Left renal pelvis (tissue), 4 donors: ENCODE results near the gene WSCD2. TPM values are rescaled to one million over a fixed set of nuclear protein-coding genes. Genes with fewer than 3 reads are reported as not detected.

Experiments
- DNase-seq, 4 donors: peaks; one replicate each; pipeline ENCODE4 v3.0.0-alpha.2; 2013; ENCODE audit warnings: low read depth in 4 of 4, low spot score in 3 of 4
- polyA plus RNA-seq, 4 donors: library from polyadenylated mRNA; unstranded; fragments of 120-200 nt; gene quantifications; one replicate each; pipeline ENCODE4 v1.2.1, GENCODE V29; 2013; ENCODE audit not compliant: insufficient read length in 4 of 4

Gene WSCD2
- polyA plus RNA-seq, 4 donors = 7.9 to 10.8 (median 9.2) TPM

GRCh38 chr12:108257004-108257403, 127.9 kb downstream of the WSCD2 start:
- DNase-seq = no peak

GRCh38 chr12:108257610-108258106, 128.6 kb downstream of the WSCD2 start:
- DNase-seq = no peak

DNA sequence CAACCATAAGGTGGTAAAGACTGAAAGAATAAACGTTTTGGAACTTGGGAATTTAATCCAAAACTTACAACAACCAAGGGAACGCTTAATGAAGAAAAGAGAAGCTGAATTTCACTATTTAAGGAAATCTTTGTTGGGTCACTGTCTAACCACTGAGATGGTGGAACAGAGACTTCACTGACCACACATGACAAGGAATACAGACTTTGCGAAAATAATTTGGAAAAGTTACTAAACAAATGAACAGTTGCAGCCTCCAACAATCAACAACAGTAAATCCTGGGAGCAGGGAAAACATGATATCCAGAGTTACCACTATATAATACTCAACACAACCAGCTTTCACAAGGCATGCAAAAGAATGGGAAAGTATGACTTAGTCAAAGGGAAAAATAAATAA, 131.0 kb downstream of the WSCD2 start:
- DNase-seq = no peak

DNA sequence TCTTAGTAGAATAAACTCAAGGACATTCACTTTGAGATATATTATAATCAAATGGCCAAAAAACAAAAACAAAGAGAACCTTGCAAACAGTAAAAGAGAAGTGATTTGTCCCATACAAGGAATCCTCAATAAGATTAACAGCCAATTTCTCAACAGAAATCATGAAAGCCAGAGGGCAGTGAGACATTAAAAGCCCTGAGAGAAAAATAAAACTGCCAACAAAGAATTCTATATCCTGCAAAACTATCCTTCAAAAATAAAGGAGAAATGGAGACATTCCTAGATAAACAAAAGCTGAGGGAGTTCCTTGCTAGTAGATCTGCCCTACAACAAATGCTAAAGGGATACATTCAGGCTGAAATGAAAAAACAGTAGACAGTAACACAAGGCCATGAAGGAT, 131.9 kb downstream of the WSCD2 start:
- DNase-seq = no peak

- no peak for DNase-seq
Observed at GRCh38 chr12:108265505-108265904, 136.4 kb downstream of the WSCD2 start.

- DNase-seq = no peak
Observed at GRCh38 chr12:108266131-108266530, 137.0 kb downstream of the WSCD2 start.

DNA sequence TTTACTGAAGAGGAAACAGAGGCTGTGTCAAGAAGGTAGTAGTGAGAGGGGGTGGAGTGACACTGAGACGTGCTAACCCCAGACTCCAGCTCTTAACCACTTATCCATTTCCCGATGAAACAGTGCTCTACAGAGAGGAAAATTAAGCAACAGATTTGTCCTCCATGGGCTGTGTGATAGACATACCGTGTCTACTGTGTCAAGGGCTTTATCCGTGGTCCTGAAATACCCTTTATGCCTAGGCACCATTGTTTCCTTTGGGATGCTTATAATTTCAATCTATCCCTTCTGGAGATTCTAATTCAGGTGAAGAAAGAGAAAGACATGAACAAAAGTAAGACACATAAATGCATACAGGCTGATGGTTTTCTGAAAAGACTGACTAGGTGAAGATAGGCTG, 138.4 kb downstream of the WSCD2 start:
- no peak for DNase-seq

GRCh38 chr12:108268397-108268796, 139.3 kb downstream of the WSCD2 start:
- DNase-seq = no peak

DNA sequence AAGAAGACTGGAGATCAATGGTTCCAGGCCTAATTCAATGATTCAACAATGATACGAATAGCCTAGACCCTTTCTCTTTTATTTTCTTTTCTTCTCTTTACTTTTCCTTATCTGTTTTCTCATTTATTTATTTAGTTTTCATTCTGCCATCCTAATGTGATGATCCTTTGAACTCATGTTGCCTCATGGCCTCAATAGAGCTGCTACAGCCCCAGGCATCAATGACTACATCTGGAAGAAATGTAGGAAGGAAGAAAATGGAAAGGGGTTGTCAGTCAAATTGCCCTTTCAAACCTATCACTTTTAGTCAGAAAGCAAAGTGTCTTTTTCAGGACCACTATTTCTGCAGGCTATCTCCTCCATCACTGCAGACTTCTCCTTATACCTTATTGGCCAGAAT, 140.1 kb downstream of the WSCD2 start:
- DNase-seq = no peak

DNA sequence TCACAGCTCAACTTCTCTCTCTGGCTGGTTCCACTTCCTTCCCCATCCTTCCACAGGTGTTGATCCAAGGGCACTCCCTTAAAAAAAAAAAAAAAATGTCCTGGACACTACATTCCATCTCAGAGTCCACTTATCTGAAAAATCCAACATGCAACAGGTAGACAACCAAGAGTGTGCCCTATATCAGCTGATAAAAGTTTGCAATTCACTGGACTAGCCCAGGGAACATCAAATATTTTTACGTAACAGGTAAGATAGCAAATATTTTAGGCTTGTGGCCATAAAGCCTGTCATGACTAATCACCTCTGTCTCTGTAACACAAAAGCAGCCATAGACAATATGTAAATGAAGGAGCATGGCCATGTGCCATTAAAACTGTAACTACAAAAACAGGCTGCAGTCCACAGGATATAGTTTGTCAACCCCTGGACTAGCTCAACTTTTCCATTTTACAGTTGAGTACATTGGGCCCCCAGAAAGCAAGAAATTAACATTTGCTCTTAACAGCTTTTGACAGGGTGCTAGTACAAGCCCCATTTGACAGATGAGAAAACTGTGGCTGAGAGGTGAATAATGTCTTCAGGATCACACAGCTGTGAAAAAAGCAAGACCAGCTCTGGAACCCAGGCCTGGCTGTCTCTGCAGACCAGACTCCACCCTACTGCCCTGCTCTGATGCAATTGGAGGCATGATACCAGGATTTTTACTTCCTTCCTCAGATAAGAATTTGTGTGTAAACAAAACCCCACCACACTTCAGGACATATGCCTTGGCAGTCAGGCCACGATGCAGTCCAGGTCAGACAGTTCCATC, 141.2 kb downstream of the WSCD2 start:
- no peak for DNase-seq

DNA sequence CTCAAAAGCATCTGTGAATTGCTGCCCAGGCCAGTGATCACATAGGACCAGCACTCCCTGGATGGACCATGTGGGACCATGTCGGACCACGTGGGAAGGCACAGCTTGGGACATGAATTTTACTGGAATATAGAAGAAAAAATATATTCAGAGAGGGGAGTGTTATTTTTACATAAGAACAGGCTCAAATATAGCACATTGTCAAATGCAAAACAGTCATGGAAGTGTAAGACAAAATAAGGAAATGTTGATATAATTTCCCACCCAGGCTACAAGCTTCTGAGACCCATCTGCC, 141.7 kb downstream of the WSCD2 start:
- no peak for DNase-seq

DNA sequence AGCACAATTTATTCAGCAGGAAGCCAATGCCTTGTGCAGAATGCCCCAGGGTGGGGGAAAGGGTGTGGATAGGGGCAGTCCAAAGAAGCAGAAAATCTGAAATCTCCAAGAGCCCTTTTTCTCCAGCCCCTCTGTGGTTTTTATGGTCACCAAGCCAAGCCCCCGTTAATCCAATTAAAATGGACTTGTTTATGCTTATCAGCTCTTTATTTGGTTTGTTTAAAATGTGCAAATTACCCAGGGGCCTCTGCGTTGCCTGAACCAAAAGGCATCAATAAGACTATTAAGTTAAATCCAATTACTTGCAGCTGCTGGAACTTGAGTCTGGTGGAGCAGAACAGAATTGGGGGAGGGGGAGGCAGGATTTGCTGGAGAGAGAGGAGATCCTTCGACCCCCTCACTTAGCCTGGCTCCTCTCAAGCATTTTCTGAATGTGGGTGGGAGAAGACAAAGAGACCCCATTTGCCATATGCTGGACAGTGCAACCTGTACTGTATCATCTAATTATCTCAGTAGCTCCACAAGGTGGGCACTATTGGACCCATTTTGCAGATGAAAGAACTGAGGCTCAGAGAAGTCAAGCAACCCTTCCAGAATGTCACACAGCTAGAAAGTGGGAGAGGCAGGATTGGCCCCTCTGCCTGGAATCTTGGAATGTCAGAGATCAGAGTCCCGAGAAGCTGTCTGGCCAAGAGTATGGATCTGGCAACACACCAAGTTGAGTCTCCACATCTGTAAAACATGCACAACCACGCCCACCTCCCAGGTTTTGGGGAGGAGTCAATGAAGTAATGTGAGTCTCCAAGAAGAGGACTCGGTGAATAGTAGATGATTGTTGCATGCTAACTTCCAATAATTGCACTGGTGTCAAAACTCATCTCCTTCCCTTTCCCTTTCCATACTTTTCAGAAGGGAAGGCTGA, 143.1 kb downstream of the WSCD2 start:
- no peak for DNase-seq

DNA sequence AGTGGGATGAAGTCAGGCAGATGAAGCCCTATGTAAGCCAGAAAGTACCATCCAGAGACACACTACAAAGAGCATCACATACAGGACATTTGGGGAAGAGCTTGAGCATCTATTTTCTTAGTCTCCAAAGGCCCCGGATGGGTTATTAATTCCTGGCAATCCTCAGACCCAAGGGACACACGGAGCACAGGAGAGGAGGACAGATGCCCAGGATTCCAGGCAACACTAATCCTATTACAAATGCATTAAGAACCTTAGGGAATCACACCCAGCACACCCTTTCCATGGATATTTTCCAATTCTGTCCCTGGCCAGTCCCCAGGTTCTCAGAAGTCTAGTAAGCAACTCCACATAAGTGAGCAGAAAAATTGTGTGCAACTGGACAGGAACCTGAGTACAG, 144.1 kb downstream of the WSCD2 start:
- no peak for DNase-seq

DNA sequence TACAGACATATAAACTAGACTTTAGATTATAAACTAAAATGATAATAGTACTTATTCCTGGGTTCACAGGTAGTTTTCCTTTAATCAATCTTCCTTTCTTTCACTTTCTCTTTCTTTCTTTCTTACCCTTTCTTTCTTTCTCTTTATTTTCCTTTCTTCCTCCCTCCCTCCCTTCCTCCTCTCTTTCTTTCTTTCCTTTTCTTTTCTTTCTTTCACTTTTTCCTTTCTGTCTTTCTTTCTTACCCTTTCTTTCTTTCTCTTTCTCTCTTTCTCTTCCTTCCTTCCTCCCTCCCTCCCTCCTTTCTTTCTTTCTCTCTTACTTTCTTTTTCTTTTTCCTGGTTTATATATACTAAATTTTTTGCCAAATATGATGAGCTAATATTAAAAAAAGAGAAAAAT, 148.5 kb downstream of the WSCD2 start:
- DNase-seq = no peak

DNA sequence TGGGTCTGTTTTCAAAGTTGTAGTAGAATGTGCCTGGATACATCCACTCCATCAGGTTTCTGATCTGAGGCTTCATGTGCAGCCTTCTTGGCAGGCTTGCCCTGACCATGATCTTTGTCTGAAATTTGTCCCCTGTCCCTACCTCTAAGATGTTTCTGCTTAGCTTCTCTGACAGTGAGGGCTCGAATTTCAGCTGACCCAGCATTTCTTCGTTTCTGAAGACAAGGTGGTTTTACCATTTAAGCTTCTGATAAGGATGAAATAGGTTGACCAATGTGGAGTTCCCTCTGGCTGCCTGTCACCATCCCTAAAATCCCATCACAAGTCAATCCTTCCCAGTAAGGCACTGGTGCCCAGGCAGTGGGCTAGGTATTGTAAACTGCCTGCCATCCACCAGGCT, 153.1 kb downstream of the WSCD2 start:
- DNase-seq = no peak

- DNase-seq = no peak
Observed at GRCh38 chr12:108282676-108283075, 153.6 kb downstream of the WSCD2 start.

DNA sequence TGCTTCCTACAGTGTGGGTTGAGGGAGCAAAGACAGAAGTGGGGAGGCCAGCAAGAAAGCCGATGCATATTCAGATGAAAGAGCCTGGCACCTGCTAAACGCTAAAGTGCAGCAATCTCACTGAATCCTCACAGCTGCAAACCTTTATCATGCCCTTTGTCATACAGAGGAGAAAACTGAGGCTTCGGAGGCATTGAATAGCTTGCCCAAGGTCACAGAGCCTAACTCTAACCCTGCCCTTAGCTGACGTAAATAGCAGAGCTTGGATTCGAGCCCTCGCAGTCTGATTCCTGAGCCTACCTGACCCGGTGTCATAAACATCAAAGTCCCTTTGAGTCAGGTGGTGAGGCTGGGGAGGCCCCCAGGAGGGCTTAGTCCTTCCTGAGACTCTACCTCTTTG, 155.1 kb downstream of the WSCD2 start:
- DNase-seq = no peak

- DNase-seq = no peak
Observed at GRCh38 chr12:108285016-108285415, 155.9 kb downstream of the WSCD2 start.

GRCh38 chr12:108287227-108287626, 158.1 kb downstream of the WSCD2 start:
- no peak for DNase-seq

- no peak for DNase-seq
Observed at GRCh38 chr12:108289350-108290161, 160.5 kb downstream of the WSCD2 start.

DNA sequence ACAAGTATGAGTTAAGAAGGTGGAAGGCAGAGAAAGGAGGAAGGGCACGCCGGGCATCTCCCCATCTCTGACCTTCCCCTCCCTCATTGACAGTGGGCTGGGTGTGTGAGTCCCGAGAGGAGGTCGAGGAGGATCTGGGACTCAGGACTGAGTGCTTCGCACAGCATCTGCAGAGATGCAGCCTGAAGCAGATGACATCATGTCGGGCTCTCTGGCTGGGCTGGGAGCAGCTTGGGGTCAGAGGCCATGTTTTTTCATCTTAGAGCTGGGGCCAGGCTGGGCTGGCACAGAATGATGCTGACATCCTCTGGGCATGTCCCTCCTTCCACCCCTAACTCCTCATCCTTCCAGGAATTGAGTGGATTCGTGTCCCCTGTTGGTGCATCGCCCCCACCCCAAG, 166.6 kb downstream of the WSCD2 start:
- DNase-seq = no peak
